GM23338 (cell line): ENCODE results near the gene UBASH3A. TPM values are rescaled to one million over a fixed set of nuclear protein-coding genes. Genes with fewer than 3 reads are reported as not detected.

ENCODE experiments used
- ATAC-seq: fragments of 200-7000 bp; cut with Tn5 transposase; 3 replicates; pipeline ENCODE4 v1.9.1; 2020
- DNase-seq: peaks from one replicate; pipeline ENCODE4 v3.0.0-alpha.2; 2015; ENCODE audit warnings: low spot score
- H2AFZ ChIP-seq: fragments of 200-600 bp; sonication (generic); 2 replicates; pipeline ENCODE4 v1.8.0; 2016; ENCODE audit warnings: antibody characterized with exemption, mild to moderate bottlenecking, moderate library complexity
- H3F3A ChIP-seq: fragments of 200-600 bp; sonication (generic); replicated peaks from 2 replicates; pipeline ENCODE4 v1.8.0; 2017; ENCODE audit warnings: antibody characterized with exemption, mixed run types, low read depth
- H3K27ac ChIP-seq: fragments of 200-600 bp; sonication (generic); 2 replicates; pipeline ENCODE4 v1.6.1; 2016; ENCODE audit warnings: low read depth
- H3K27me3 ChIP-seq: fragments of 200-600 bp; sonication (generic); 2 replicates; pipeline ENCODE4 v1.8.0; 2016; ENCODE audit warnings: mild to moderate bottlenecking, mixed run types, moderate library complexity; ENCODE audit not compliant: insufficient read depth
- H3K36me3 ChIP-seq: fragments of 200-600 bp; sonication (generic); 2 replicates; pipeline ENCODE4 v1.8.0; 2016; ENCODE audit warnings: mild to moderate bottlenecking; ENCODE audit not compliant: insufficient read depth
- H3K4me1 ChIP-seq: fragments of 200-600 bp; sonication (generic); 2 replicates; pipeline ENCODE4 v1.8.0; 2016; ENCODE audit warnings: mild to moderate bottlenecking, moderate library complexity; ENCODE audit not compliant: insufficient read depth
- H3K4me2 ChIP-seq: fragments of 200-600 bp; sonication (generic); 2 replicates; pipeline ENCODE4 v1.7.1; 2017; ENCODE audit warnings: mixed run types
- H3K4me3 ChIP-seq: fragments of 200-600 bp; sonication (generic); 2 replicates; pipeline ENCODE4 v1.6.1; 2016; ENCODE audit warnings: mixed run types
- H3K79me2 ChIP-seq: fragments of 200-600 bp; sonication (generic); replicated peaks from 2 replicates; pipeline ENCODE4 v1.8.0; 2017; ENCODE audit warnings: mild to moderate bottlenecking; ENCODE audit not compliant: insufficient read depth
- H3K9me2 ChIP-seq: fragments of 200-600 bp; sonication (generic); 2 replicates; pipeline ENCODE4 v1.8.0; 2017; ENCODE audit not compliant: insufficient read depth
- H4K20me1 ChIP-seq: fragments of 200-600 bp; sonication (generic); replicated peaks from 2 replicates; pipeline ENCODE4 v1.8.0; 2017; ENCODE audit warnings: mild to moderate bottlenecking; ENCODE audit not compliant: insufficient read depth
- H3K27ac Mint-ChIP-seq: 2 replicates; pipeline ENCODE4 v1.8.0; 2020; ENCODE audit warnings: inconsistent platforms, mild to moderate bottlenecking, moderate library complexity, mixed read lengths
- H3K27me3 Mint-ChIP-seq: 3 replicates; pipeline ENCODE4 v1.8.0; 2022; ENCODE audit warnings: low read depth, mild to moderate bottlenecking, moderate library complexity, mixed read lengths, inconsistent platforms; ENCODE audit not compliant: insufficient read depth, poor library complexity
- H3K36me3 Mint-ChIP-seq: 3 replicates; pipeline ENCODE4 v1.8.0; 2021; ENCODE audit warnings: low read depth, mild to moderate bottlenecking, inconsistent platforms, moderate library complexity, mixed read lengths
- H3K4me1 Mint-ChIP-seq: 3 replicates; pipeline ENCODE4 v1.8.0; 2020; ENCODE audit warnings: mild to moderate bottlenecking, inconsistent platforms, mixed read lengths
- H3K4me3 Mint-ChIP-seq: 3 replicates; pipeline ENCODE4 v1.8.0; 2021; ENCODE audit warnings: moderate library complexity, mild to moderate bottlenecking, inconsistent platforms, mixed read lengths
- H3K9me3 Mint-ChIP-seq: 3 replicates; pipeline ENCODE4 v1.8.0; 2020; ENCODE audit warnings: moderate library complexity, mild to moderate bottlenecking, inconsistent platforms, mixed read lengths
- CREB1 ChIP-seq: fragments of 250-450 bp; sonication (Bioruptor Pico); IDR thresholded peaks from 2 replicates; pipeline ENCODE4 v1.5.0; 2020; ENCODE audit warnings: low read depth, mild to moderate bottlenecking, moderate library complexity
- CTCF ChIP-seq, 2 experiments: fragments of 200-600 bp in 1 of 2; sonication (generic) in 1 of 2; conservative IDR thresholded peaks; 2 replicates each; pipeline versions ENCODE4 v1.5.1 to v1.6.1; 2016 to 2017; ENCODE audit warnings: antibody characterized with exemption in 2 of 2, low read depth in 2 of 2, mild to moderate bottlenecking in 2 of 2, moderate library complexity in 1 of 2
- ETS1 ChIP-seq: IDR thresholded peaks from 2 replicates; pipeline ENCODE4 v1.6.1; 2016; ENCODE audit warnings: antibody characterized with exemption
- EZH2 ChIP-seq: fragments of 200-600 bp; sonication (generic); IDR thresholded peaks from one replicate; pipeline ENCODE4 v1.8.0; 2017; ENCODE audit warnings: antibody characterized with exemption, mild to moderate bottlenecking, low read depth; ENCODE audit not compliant: unreplicated experiment
- EZH2phosphoT487 ChIP-seq: fragments of 200-600 bp; sonication (generic); IDR thresholded peaks from one replicate; pipeline ENCODE4 v1.8.1; 2018; ENCODE audit warnings: antibody characterized with exemption; ENCODE audit not compliant: unreplicated experiment
- JUNB ChIP-seq: IDR thresholded peaks from one replicate; pipeline ENCODE4 v1.6.1; 2016; ENCODE audit warnings: antibody characterized with exemption; ENCODE audit not compliant: unreplicated experiment
- NANOG ChIP-seq: IDR thresholded peaks from 2 replicates; pipeline ENCODE4 v1.6.1; 2016; ENCODE audit warnings: antibody characterized with exemption, borderline replicate concordance
- POLR2AphosphoS5 ChIP-seq: IDR thresholded peaks from 2 replicates; pipeline ENCODE4 v1.6.1; 2016; ENCODE audit warnings: antibody characterized with exemption, low read depth
- REST ChIP-seq: IDR thresholded peaks from one replicate; pipeline ENCODE4 v1.6.1; 2018; ENCODE audit warnings: antibody characterized with exemption; ENCODE audit not compliant: unreplicated experiment
- STAT1 ChIP-seq: IDR thresholded peaks from one replicate; pipeline ENCODE4 v1.6.1; 2016; ENCODE audit warnings: antibody characterized with exemption; ENCODE audit not compliant: unreplicated experiment
- ZNF114 ChIP-seq: fragments of 250-450 bp; sonication (Bioruptor Pico); IDR thresholded peaks from 2 replicates; pipeline ENCODE4 v1.5.0; 2020; ENCODE audit warnings: mild to moderate bottlenecking, moderate library complexity
- ZNF331 ChIP-seq: fragments of 250-450 bp; sonication (Bioruptor Pico); IDR thresholded peaks from 2 replicates; pipeline ENCODE4 v1.5.0; 2020; ENCODE audit warnings: low read depth, mild to moderate bottlenecking, moderate library complexity
- polyA plus RNA-seq: library from polyadenylated mRNA; unstranded; fragments of >200 nt; fragmentation: Nextera tagmentation; extraction: Ambion mirVana; gene quantifications from 2 replicates; pipeline ENCODE4 v1.2.1, GENCODE V29; 2016
- total RNA-seq: library from RNA; depleted of rRNA; stranded (reverse); fragments of >200 nt; shearing (Covaris generic); gene quantifications from 2 replicates; pipeline ENCODE4 v1.2.3, GENCODE V29; 2014

The UBASH3A gene
- total and polyA plus RNA-seq, 2 experiments from 2014 or later = not detected

- no peak overlapping the region for H3K4me3 ChIP-seq
- H3K36me3 ChIP-seq = no peaks in the 10 kb centered on the region
- no peak overlapping the region for H3K4me2 ChIP-seq
- Mint-ChIP-seq H3K36me3 (no peaks in the 10 kb centered on the region), H3K4me3 (no peak overlapping the region), H3K9me3 (no peaks in the 10 kb centered on the region), H3K27me3 (peaks cover 6% of the 10 kb centered on the region), H3K4me1 (peaks cover 8% of the 10 kb centered on the region; the same call in 2 of the 3 replicates), H3K27ac (no peak overlapping the region)
- ATAC-seq (no peak), DNase-seq (no peak)
- no peaks in the 10 kb centered on the region for H3K9me2 ChIP-seq
- H4K20me1 ChIP-seq = no peaks in the 10 kb centered on the region
- H3K27me3 ChIP-seq = no peaks in the 10 kb centered on the region
- no peak for TF ChIP-seq CTCF (conservative IDR thresholded peaks at IDR 0.05; ENCODE audit: low read depth in 2 of 2)
- TF ChIP-seq ZNF114 (CRISPR knock-in tag) = no peak
- TF ChIP-seq NANOG = no peak
- H3K27ac ChIP-seq = no peak overlapping the region
- no peak overlapping the region for H2AFZ ChIP-seq
- H3K4me1 ChIP-seq = no peaks in the 10 kb centered on the region
- H3F3A ChIP-seq = no peaks in the 10 kb centered on the region
- no peaks in the 10 kb centered on the region for H3K79me2 ChIP-seq
Observed at GRCh38 chr21:42481169-42481568, 77.5 kb downstream of the UBASH3A start.

DNA sequence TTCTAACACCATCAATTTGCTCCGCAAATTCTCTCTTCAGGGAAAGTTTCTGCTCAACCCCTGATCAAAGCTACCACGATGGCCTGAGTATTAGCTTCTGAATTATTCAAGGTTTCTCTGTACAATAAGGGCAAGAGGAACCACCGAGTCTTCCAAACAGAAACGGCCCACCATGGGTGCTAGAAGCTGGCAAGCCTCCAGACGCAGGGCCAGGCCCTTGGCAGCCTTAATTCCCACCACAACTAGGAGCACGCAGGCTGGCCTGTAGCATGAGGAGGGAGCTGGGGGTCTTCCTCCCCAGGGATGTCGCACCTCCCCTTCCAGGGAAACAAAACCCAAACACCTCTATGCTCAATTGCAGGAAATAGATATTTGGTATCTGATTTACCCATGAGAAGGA lies 81.3 kb downstream of the UBASH3A start:
- peaks cover under 1% of the 10 kb centered on the region; the same call in 2 of the 3 replicates for H3K4me1 Mint-ChIP-seq
- no peaks in the 10 kb centered on the region for H3K36me3 Mint-ChIP-seq
- Histone ChIP-seq H2AFZ (no peak overlapping the region), H3K27me3 (no peaks in the 10 kb centered on the region), H3K4me1 (no peaks in the 10 kb centered on the region), H3K4me3 (no peak overlapping the region), H3K79me2 (no peaks in the 10 kb centered on the region), H3K4me2 (no peak overlapping the region), H3K9me2 (peaks cover 13% of the 10 kb centered on the region; the same call in 1 of the 2 replicates), H3K36me3 (no peaks in the 10 kb centered on the region), H4K20me1 (no peaks in the 10 kb centered on the region), H3F3A (no peaks in the 10 kb centered on the region), H3K27ac (no peak overlapping the region)
- DNase-seq (no peak), ATAC-seq (no peak)
- peaks cover 5% of the 10 kb centered on the region for H3K27me3 Mint-ChIP-seq
- no peaks in the 10 kb centered on the region for H3K9me3 Mint-ChIP-seq
- no peak overlapping the region for H3K4me3 Mint-ChIP-seq
- H3K27ac Mint-ChIP-seq = no peak overlapping the region
- no peak for TF ChIP-seq ETS1
- no peak for TF ChIP-seq POLR2AphosphoS5
- no peak for TF ChIP-seq CREB1 (CRISPR knock-in tag)
- no peak for TF ChIP-seq STAT1
- no peak for TF ChIP-seq CTCF (conservative IDR thresholded peaks at IDR 0.05; ENCODE audit: low read depth in 2 of 2)
- TF ChIP-seq ZNF331 = no peak
- no peak for TF ChIP-seq ZNF114 (CRISPR knock-in tag)
- TF ChIP-seq JUNB = no peak
- no peak for TF ChIP-seq REST
- no peak for TF ChIP-seq NANOG
- TF ChIP-seq EZH2phosphoT487 = no peak
- TF ChIP-seq EZH2 = no peak
